ENCODE data around the gene THSD4. TPM values are rescaled to one million over a fixed set of nuclear protein-coding genes. Genes with fewer than 3 reads are reported as not detected.

Gene THSD4
- total RNA-seq, 2 experiments from 2014 or later: not detected

DNA sequence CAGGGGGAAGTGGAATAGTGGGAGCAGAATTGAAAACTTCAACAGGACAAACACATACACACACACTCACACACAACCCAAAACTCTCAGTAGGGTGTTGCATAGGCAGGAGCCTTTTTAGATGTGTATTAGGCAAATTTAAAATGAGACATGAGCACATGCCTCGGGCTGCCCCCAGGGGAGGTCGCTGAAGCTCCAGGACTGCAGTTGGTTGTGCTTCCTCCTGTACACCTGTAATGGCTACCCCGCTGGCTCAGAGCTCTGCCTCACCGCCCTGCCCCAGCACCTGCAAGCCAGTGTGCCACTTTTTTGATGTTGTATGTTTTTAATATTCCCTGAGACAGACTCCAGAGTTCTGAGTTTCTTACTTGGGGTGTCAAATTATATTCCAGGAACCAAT lies 391.7 kb downstream of the THSD4 start:
- DNase-seq: no peak
- ATAC-seq (ENCODE audit: poor library complexity): no peak
- no peak overlapping the region for H3K4me3 Mint-ChIP-seq
- H3K36me3 Mint-ChIP-seq (ENCODE audit: low read depth): no peaks in the 10 kb centered on the region
- H3K4me1 Mint-ChIP-seq (ENCODE audit: low read depth): no peaks in the 10 kb centered on the region
- Histone ChIP-seq H3K27ac (ENCODE audit: low read depth in 1 of 2, low read length in 2 of 2) (no peak overlapping the region), H3K36me3 (ENCODE audit: insufficient read depth, low read length) (no peaks in the 10 kb centered on the region), H3K9me3 (ENCODE audit: control insufficient read depth in 1 of 2, insufficient read depth in 1 of 2, low read length in 2 of 2) (peaks cover 0 to 4% of the 10 kb centered on the region in 2 experiments), H3K4me1 (ENCODE audit: insufficient read depth, low read length) (no peaks in the 10 kb centered on the region), H3K4me3 (ENCODE audit: low read length) (no peak overlapping the region), H3K27me3 (ENCODE audit: control insufficient read depth in 1 of 2, insufficient read depth in 2 of 2, low read length in 2 of 2) (peaks cover 0 to 4% of the 10 kb centered on the region in 2 experiments)
- TF ChIP-seq, protein P1, sequence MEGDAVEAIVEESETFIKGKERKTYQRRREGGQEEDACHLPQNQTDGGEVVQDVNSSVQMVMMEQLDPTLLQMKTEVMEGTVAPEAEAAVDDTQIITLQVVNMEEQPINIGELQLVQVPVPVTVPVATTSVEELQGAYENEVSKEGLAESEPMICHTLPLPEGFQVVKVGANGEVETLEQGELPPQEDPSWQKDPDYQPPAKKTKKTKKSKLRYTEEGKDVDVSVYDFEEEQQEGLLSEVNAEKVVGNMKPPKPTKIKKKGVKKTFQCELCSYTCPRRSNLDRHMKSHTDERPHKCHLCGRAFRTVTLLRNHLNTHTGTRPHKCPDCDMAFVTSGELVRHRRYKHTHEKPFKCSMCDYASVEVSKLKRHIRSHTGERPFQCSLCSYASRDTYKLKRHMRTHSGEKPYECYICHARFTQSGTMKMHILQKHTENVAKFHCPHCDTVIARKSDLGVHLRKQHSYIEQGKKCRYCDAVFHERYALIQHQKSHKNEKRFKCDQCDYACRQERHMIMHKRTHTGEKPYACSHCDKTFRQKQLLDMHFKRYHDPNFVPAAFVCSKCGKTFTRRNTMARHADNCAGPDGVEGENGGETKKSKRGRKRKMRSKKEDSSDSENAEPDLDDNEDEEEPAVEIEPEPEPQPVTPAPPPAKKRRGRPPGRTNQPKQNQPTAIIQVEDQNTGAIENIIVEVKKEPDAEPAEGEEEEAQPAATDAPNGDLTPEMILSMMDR (IDR thresholded peaks at IDR 0.05): no peak
- CTCF ChIA-PET: no interaction called here
- peaks cover 37% of the 10 kb centered on the region for H3K27me3 Mint-ChIP-seq
- intact Hi-C loops (cut with DNase I, micrococcal nuclease): no loop called here
- POLR2A ChIA-PET: no interaction called here
- H3K27ac Mint-ChIP-seq: no peak overlapping the region
- H3K9me3 Mint-ChIP-seq: no peaks in the 10 kb centered on the region

- no peak overlapping the region for H3K27ac Mint-ChIP-seq
- H3K9me3 Mint-ChIP-seq: no peaks in the 10 kb centered on the region
- H3K27me3 Mint-ChIP-seq: peaks cover 33% of the 10 kb centered on the region
- POLR2A ChIA-PET: no interaction called here
- CTCF ChIA-PET: no interaction called here
- peaks cover 0 to 4% of the 10 kb centered on the region in 2 experiments for H3K27me3 ChIP-seq (ENCODE audit: control insufficient read depth in 1 of 2, insufficient read depth in 2 of 2, low read length in 2 of 2)
- H3K4me1 Mint-ChIP-seq (ENCODE audit: low read depth): no peaks in the 10 kb centered on the region
- DNase-seq (no peak), ATAC-seq (ENCODE audit: poor library complexity) (no peak)
- H3K36me3 ChIP-seq (ENCODE audit: insufficient read depth, low read length): no peaks in the 10 kb centered on the region
- H3K4me1 ChIP-seq (ENCODE audit: insufficient read depth, low read length): no peaks in the 10 kb centered on the region
- H3K4me3 Mint-ChIP-seq: no peak overlapping the region
- intact Hi-C loops (cut with DNase I, micrococcal nuclease): no loop called here
- H3K36me3 Mint-ChIP-seq (ENCODE audit: low read depth): no peaks in the 10 kb centered on the region
- peaks cover 0 to 4% of the 10 kb centered on the region in 2 experiments for H3K9me3 ChIP-seq (ENCODE audit: control insufficient read depth in 1 of 2, insufficient read depth in 1 of 2, low read length in 2 of 2)
- H3K27ac ChIP-seq (ENCODE audit: low read depth in 1 of 2, low read length in 2 of 2): no peak overlapping the region
- H3K4me3 ChIP-seq (ENCODE audit: low read length): no peak overlapping the region
- TF ChIP-seq, protein P1 (IDR thresholded peaks at IDR 0.05): no peak
Measured at GRCh38 chr15:71508081-71508682, 392.9 kb downstream of the THSD4 start.

GRCh38 chr15:71509139-71509538 lies 393.9 kb downstream of the THSD4 start:
- Histone ChIP-seq H3K27ac (ENCODE audit: low read depth in 1 of 2, low read length in 2 of 2) (no peak overlapping the region), H3K27me3 (ENCODE audit: control insufficient read depth in 1 of 2, insufficient read depth in 2 of 2, low read length in 2 of 2) (peaks cover 0 to 4% of the 10 kb centered on the region in 2 experiments), H3K4me1 (ENCODE audit: insufficient read depth, low read length) (no peaks in the 10 kb centered on the region), H3K9me3 (ENCODE audit: control insufficient read depth in 1 of 2, insufficient read depth in 1 of 2, low read length in 2 of 2) (peaks cover 0 to 4% of the 10 kb centered on the region in 2 experiments), H3K36me3 (ENCODE audit: insufficient read depth, low read length) (no peaks in the 10 kb centered on the region), H3K4me3 (ENCODE audit: low read length) (no peak overlapping the region)
- ATAC-seq (ENCODE audit: poor library complexity) (no peak), DNase-seq (no peak)
- intact Hi-C loops (cut with DNase I, micrococcal nuclease): no loop called here
- POLR2A ChIA-PET: no interaction called here
- CTCF ChIA-PET: no interaction called here
- H3K36me3 Mint-ChIP-seq (ENCODE audit: low read depth): no peaks in the 10 kb centered on the region
- TF ChIP-seq, protein P1 (IDR thresholded peaks at IDR 0.05): no peak
- no peak overlapping the region for H3K4me3 Mint-ChIP-seq
- H3K4me1 Mint-ChIP-seq (ENCODE audit: low read depth): no peaks in the 10 kb centered on the region
- peaks cover 37% of the 10 kb centered on the region for H3K27me3 Mint-ChIP-seq
- no peak overlapping the region for H3K27ac Mint-ChIP-seq
- H3K9me3 Mint-ChIP-seq: no peaks in the 10 kb centered on the region

Measured in CD4-positive, alpha-beta T cell (primary cell).